Liver (tissue), 9 donors: ENCODE data around the gene ZNF146. TPM values are rescaled to one million over a fixed set of nuclear protein-coding genes. Genes with fewer than 3 reads are reported as not detected.

Experiments used
- DNase-seq: peaks from one replicate; pipeline ENCODE4 v3.0.0-alpha.2; 2017; ENCODE audit warnings: low spot score
- H3K27ac ChIP-seq, 2 donors: one replicate each; pipeline ENCODE4 v1.7.0; 2013; ENCODE audit warnings: inconsistent platforms in 2 of 2, low read length in 2 of 2, control low read depth in 1 of 2, low read depth in 1 of 2, mild to moderate bottlenecking in 1 of 2
- H3K27me3 ChIP-seq, 4 donors: one replicate each; pipeline versions ENCODE4 v1.6.1 to v1.7.0; 2013; ENCODE audit warnings: low read length in 3 of 4, inconsistent platforms in 1 of 4, mild to moderate bottlenecking in 1 of 4, moderate library complexity in 1 of 4; ENCODE audit not compliant: control insufficient read depth in 4 of 4, insufficient read depth in 4 of 4
- H3K36me3 ChIP-seq, 4 donors: one replicate each; pipeline versions ENCODE4 v1.6.1 to v1.7.0; 2013; ENCODE audit warnings: low read length in 3 of 4, mild to moderate bottlenecking in 3 of 4, low read depth in 1 of 4, moderate library complexity in 1 of 4; ENCODE audit not compliant: control insufficient read depth in 4 of 4, insufficient read depth in 3 of 4
- H3K4me1 ChIP-seq, 4 donors: one replicate each; pipeline versions ENCODE4 v1.6.1 to v1.7.0; 2013; ENCODE audit warnings: low read length in 3 of 4, mild to moderate bottlenecking in 3 of 4, moderate library complexity in 1 of 4; ENCODE audit not compliant: control insufficient read depth in 4 of 4, insufficient read depth in 4 of 4
- H3K4me3 ChIP-seq, 3 donors: one replicate each; pipeline versions ENCODE4 v1.6.1 to v1.7.0; 2013; ENCODE audit warnings: low read length in 3 of 3, control low read depth in 1 of 3, low read depth in 1 of 3, mild to moderate bottlenecking in 1 of 3
- H3K9ac ChIP-seq, 2 donors: one replicate each; pipeline ENCODE4 v1.7.0; 2013; ENCODE audit warnings: low read length in 2 of 2, mild to moderate bottlenecking in 2 of 2, moderate library complexity in 2 of 2, control low read depth in 1 of 2, low read depth in 1 of 2
- H3K9me3 ChIP-seq, 4 donors: one replicate each; pipeline versions ENCODE4 v1.6.1 to v1.7.0; 2013; ENCODE audit warnings: low read length in 3 of 4; ENCODE audit not compliant: control insufficient read depth in 4 of 4
- ATF3 ChIP-seq: IDR thresholded peaks from 2 replicates; pipeline ENCODE4 v1.6.1; 2016; ENCODE audit warnings: antibody characterized with exemption
- CTCF ChIP-seq: fragments of 150-350 bp; IDR thresholded peaks from 2 replicates; pipeline ENCODE4 v1.5.1; 2017; ENCODE audit warnings: improper control_type of control experiment, low read depth, low read length; ENCODE audit not compliant: missing input control
- EGR1 ChIP-seq, 2 donors: IDR thresholded peaks; 2 replicates each; pipeline ENCODE4 v1.6.1; 2016 to 2018; ENCODE audit warnings: antibody characterized with exemption in 2 of 2, low read depth in 2 of 2
- FOXA1 ChIP-seq: IDR thresholded peaks from 2 replicates; pipeline ENCODE4 v1.6.1; 2016; ENCODE audit warnings: antibody characterized with exemption
- FOXA2 ChIP-seq: IDR thresholded peaks from 2 replicates; pipeline ENCODE4 v1.6.1; 2016; ENCODE audit warnings: antibody characterized with exemption
- GABPA ChIP-seq, 2 donors: IDR thresholded peaks in 1 of 2; conservative IDR thresholded peaks in 1 of 2; 2 replicates each; pipeline ENCODE4 v1.6.1; 2016; ENCODE audit warnings: antibody characterized with exemption in 2 of 2, mild to moderate bottlenecking in 1 of 2, moderate library complexity in 1 of 2
- HNF4A ChIP-seq, 2 donors: conservative IDR thresholded peaks; 2 replicates each; pipeline ENCODE4 v1.6.1; 2016; ENCODE audit warnings: antibody characterized with exemption in 2 of 2, mild to moderate bottlenecking in 2 of 2
- HNF4G ChIP-seq: IDR thresholded peaks from 2 replicates; pipeline ENCODE4 v1.6.1; 2016; ENCODE audit warnings: antibody characterized with exemption
- JUND ChIP-seq, 2 donors: IDR thresholded peaks; 2 replicates each; pipeline ENCODE4 v1.6.1; 2016; ENCODE audit warnings: antibody characterized with exemption in 2 of 2
- NR2F2 ChIP-seq: IDR thresholded peaks from 2 replicates; pipeline ENCODE4 v1.6.1; 2016; ENCODE audit warnings: antibody characterized with exemption
- RAD21 ChIP-seq, 2 donors: IDR thresholded peaks; 2 replicates each; pipeline ENCODE4 v1.6.1; 2016; ENCODE audit warnings: antibody characterized with exemption in 2 of 2, mild to moderate bottlenecking in 2 of 2
- REST ChIP-seq: IDR thresholded peaks from 2 replicates; pipeline ENCODE4 v1.6.1; 2016; ENCODE audit warnings: antibody characterized with exemption, mild to moderate bottlenecking
- RXRA ChIP-seq, 2 donors: IDR thresholded peaks; 2 replicates each; pipeline ENCODE4 v1.6.1; 2017 to 2018; ENCODE audit warnings: antibody characterized with exemption in 2 of 2, mild to moderate bottlenecking in 1 of 2
- SP1 ChIP-seq: IDR thresholded peaks from 2 replicates; pipeline ENCODE4 v1.6.1; 2018; ENCODE audit warnings: antibody characterized with exemption, mild to moderate bottlenecking
- TAF1 ChIP-seq: conservative IDR thresholded peaks from 2 replicates; pipeline ENCODE4 v1.6.1; 2016; ENCODE audit warnings: antibody characterized with exemption, mild to moderate bottlenecking
- YY1 ChIP-seq: IDR thresholded peaks from 2 replicates; pipeline ENCODE4 v1.6.1; 2016; ENCODE audit warnings: antibody characterized with exemption, mild to moderate bottlenecking
- WGBS: extraction: QIAGEN DNeasy Blood & Tissue Kit; methylation state at CpG from one replicate; pipeline ENCODE4 v1.1.7; 2013; 5-methylcytosine and 5-hydroxymethylcytosine counted together
- polyA plus RNA-seq, 2 donors: library from polyadenylated mRNA; stranded (reverse) in 1 of 2; unstranded in 1 of 2; fragments of 200-250 nt in 1 of 2; fragments of >200 nt in 1 of 2; fragmentation: Nextera tagmentation in 1 of 2; extraction: Ambion mirVana in 1 of 2; gene quantifications; one replicate each; pipeline versions ENCODE4 v1.2.1 to v1.2.3, GENCODE V29; 2013 to 2015
- total RNA-seq, 2 donors: library from RNA; depleted of rRNA; stranded (reverse); fragments of >200 nt; gene quantifications; one replicate each; pipeline ENCODE4 v1.2.3, GENCODE V29; 2014
- TF ChIP-seq, protein P1 (sequence below): IDR thresholded peaks from 2 replicates; pipeline ENCODE4 v1.6.1; 2016; ENCODE audit warnings: antibody characterized with exemption
- TF ChIP-seq, protein P2 (sequence below): IDR thresholded peaks from 2 replicates; pipeline ENCODE4 v1.6.1; 2016; ENCODE audit warnings: antibody characterized with exemption
- donor health status: healthy.
- donor health status: healthy.
- donor health status: healthy.
- donor health status: healthy.
- donor health status: healthy.

Gene ZNF146
- total and polyA plus RNA-seq, 4 donors = 16.6 to 48.6 (median 24.1) TPM

- 87% methylated on average over 4 of the region's 4 CpGs for WGBS
- Histone ChIP-seq H3K9me3 (peaks cover 0 to 17% (median 7%) of the 10 kb centered on the region in 4 donors), H3K27me3 (no peaks in the 10 kb centered on the region), H3K4me3 (no peak overlapping the region), H3K4me1 (no peaks in the 10 kb centered on the region), H3K36me3 (no peaks in the 10 kb centered on the region), H3K27ac (no peak overlapping the region), H3K9ac (no peak overlapping the region)
- no peak for TF ChIP-seq RAD21 (IDR thresholded peaks at IDR 0.05)
- TF ChIP-seq HNF4G = no peak
- TF ChIP-seq GABPA (IDR thresholded peaks at IDR 0.05 in 1 of 2, conservative IDR thresholded peaks at IDR 0.05 in 1 of 2) = no peak
- TF ChIP-seq ATF3 = no peak
- TF ChIP-seq RXRA (IDR thresholded peaks at IDR 0.05) = no peak
- TF ChIP-seq, protein P1, sequence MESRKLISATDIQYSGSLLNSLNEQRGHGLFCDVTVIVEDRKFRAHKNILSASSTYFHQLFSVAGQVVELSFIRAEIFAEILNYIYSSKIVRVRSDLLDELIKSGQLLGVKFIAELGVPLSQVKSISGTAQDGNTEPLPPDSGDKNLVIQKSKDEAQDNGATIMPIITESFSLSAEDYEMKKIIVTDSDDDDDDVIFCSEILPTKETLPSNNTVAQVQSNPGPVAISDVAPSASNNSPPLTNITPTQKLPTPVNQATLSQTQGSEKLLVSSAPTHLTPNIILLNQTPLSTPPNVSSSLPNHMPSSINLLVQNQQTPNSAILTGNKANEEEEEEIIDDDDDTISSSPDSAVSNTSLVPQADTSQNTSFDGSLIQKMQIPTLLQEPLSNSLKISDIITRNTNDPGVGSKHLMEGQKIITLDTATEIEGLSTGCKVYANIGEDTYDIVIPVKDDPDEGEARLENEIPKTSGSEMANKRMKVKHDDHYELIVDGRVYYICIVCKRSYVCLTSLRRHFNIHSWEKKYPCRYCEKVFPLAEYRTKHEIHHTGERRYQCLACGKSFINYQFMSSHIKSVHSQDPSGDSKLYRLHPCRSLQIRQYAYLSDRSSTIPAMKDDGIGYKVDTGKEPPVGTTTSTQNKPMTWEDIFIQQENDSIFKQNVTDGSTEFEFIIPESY = no peak
- TF ChIP-seq FOXA1 = no peak
- no peak for TF ChIP-seq JUND (IDR thresholded peaks at IDR 0.05)
- DNase-seq = no peak
Measured at GRCh38 chr19:36265064-36265463, 50.2 kb downstream of the ZNF146 start.

GRCh38 chr19:36265856-36266374 is 51.0 kb downstream of the ZNF146 start:
- H3K4me1 ChIP-seq = no peaks in the 10 kb centered on the region
- H3K9me3 ChIP-seq = peaks cover 0 to 17% (median 7%) of the 10 kb centered on the region in 4 donors

More at GRCh38 chr19:36265856-36266374, 51.0 kb downstream of the ZNF146 start:
- no peak for TF ChIP-seq HNF4G
- TF ChIP-seq SP1 = no peak
- no peak for TF ChIP-seq RAD21 (IDR thresholded peaks at IDR 0.05)
- no peak for TF ChIP-seq FOXA2
- TF ChIP-seq CTCF = no peak
- TF ChIP-seq EGR1 (IDR thresholded peaks at IDR 0.05; ENCODE audit: low read depth in 2 of 2) = no peak
- no peak for TF ChIP-seq FOXA1
- TF ChIP-seq, protein P2, sequence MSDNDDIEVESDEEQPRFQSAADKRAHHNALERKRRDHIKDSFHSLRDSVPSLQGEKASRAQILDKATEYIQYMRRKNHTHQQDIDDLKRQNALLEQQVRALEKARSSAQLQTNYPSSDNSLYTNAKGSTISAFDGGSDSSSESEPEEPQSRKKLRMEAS = no peak
- TF ChIP-seq, protein P1 = no peak
- TF ChIP-seq RXRA (IDR thresholded peaks at IDR 0.05) = no peak
- TF ChIP-seq NR2F2 = no peak
- no peak for TF ChIP-seq JUND (IDR thresholded peaks at IDR 0.05)
- no peak for TF ChIP-seq ATF3
- no peak for TF ChIP-seq REST
- no peak for TF ChIP-seq HNF4A (conservative IDR thresholded peaks at IDR 0.05)
- TF ChIP-seq TAF1 = no peak
- no peak for TF ChIP-seq YY1
- DNase-seq = no peak
- H3K9ac ChIP-seq = no peak overlapping the region
- WGBS = 91% methylated on average over 35 of the region's 35 CpGs
- peak overlapping the region in 1 of 3 donors; percentile 6 for H3K4me3 ChIP-seq
- no peaks in the 10 kb centered on the region for H3K36me3 ChIP-seq
- no peaks in the 10 kb centered on the region for H3K27me3 ChIP-seq
- H3K27ac ChIP-seq = no peak overlapping the region
